ENCODE results near the gene KIAA1210. TPM values are rescaled to one million over a fixed set of nuclear protein-coding genes. Genes with fewer than 3 reads are reported as not detected.

KIAA1210 gene
- total and polyA plus RNA-seq, 4 donors: 0.20 TPM; not detected in 3

DNA sequence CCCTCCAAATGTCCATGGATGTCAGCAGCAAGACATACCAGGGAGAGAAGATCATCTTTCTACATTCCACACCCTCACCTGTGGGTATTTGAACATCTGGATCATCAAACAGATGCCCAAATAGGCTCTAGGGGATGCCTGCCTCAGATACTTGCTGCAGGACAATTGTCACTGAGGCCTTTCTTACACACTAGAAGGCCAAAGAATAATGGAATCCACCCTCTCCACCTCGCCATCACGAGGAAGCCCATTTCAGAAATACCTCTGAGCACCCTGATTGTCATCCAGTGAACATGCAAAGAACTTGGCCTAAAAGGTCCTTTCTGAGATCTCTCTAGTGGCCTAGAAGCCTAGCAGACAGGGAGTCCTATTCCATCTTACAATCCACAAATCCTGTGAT, 6.9 kb upstream of the KIAA1210 start:
- Histone ChIP-seq H3K27ac (ENCODE audit: low read depth in 1 of 2, low read length in 1 of 2) (no peak overlapping the region), H3K36me3 (ENCODE audit: control insufficient read depth in 4 of 4, insufficient read depth in 4 of 4, low read length in 4 of 4) (no peaks in the 10 kb centered on the region), H3K9ac (ENCODE audit: insufficient read depth in 1 of 2, low read length in 2 of 2) (no peak overlapping the region), H3K9me3 (ENCODE audit: control insufficient read depth in 4 of 4, insufficient read depth in 3 of 4, low read length in 3 of 4) (peaks cover 0 to 3% (median 0%) of the 10 kb centered on the region in 4 donors), H3K4me3 (no peak overlapping the region), H3K4me1 (ENCODE audit: control insufficient read depth in 5 of 5, insufficient read depth in 5 of 5, low read length in 5 of 5) (peaks cover 0 to 16% (median 0%) of the 10 kb centered on the region in 5 donors), H3K27me3 (ENCODE audit: control insufficient read depth in 3 of 3, insufficient read depth in 3 of 3, low read length in 2 of 3) (peaks cover 0 to 2% (median 0%) of the 10 kb centered on the region in 3 donors)
- DNase-seq: no peak
- TF ChIP-seq, protein P1, sequence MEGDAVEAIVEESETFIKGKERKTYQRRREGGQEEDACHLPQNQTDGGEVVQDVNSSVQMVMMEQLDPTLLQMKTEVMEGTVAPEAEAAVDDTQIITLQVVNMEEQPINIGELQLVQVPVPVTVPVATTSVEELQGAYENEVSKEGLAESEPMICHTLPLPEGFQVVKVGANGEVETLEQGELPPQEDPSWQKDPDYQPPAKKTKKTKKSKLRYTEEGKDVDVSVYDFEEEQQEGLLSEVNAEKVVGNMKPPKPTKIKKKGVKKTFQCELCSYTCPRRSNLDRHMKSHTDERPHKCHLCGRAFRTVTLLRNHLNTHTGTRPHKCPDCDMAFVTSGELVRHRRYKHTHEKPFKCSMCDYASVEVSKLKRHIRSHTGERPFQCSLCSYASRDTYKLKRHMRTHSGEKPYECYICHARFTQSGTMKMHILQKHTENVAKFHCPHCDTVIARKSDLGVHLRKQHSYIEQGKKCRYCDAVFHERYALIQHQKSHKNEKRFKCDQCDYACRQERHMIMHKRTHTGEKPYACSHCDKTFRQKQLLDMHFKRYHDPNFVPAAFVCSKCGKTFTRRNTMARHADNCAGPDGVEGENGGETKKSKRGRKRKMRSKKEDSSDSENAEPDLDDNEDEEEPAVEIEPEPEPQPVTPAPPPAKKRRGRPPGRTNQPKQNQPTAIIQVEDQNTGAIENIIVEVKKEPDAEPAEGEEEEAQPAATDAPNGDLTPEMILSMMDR (IDR thresholded peaks at IDR 0.05; ENCODE audit: control extremely low read depth, extremely low read depth): no peak
- 43 to 86% methylated on average over 2 of the region's 2 CpGs for WGBS, 2 donors
- ATAC-seq (ENCODE audit: insufficient read depth, low FRiP score): no peak

GRCh38 chrX:119132961-119133360, 5.3 kb upstream of the KIAA1210 start:
- Histone ChIP-seq H3K27me3 (ENCODE audit: control insufficient read depth in 3 of 3, insufficient read depth in 3 of 3, low read length in 2 of 3) (no peaks in the 10 kb centered on the region), H3K9ac (ENCODE audit: insufficient read depth in 1 of 2, low read length in 2 of 2) (no peak overlapping the region), H3K4me1 (ENCODE audit: control insufficient read depth in 5 of 5, insufficient read depth in 5 of 5, low read length in 5 of 5) (peaks cover 0 to 16% (median 0%) of the 10 kb centered on the region in 5 donors), H3K36me3 (ENCODE audit: control insufficient read depth in 4 of 4, insufficient read depth in 4 of 4, low read length in 4 of 4) (no peaks in the 10 kb centered on the region), H3K9me3 (ENCODE audit: control insufficient read depth in 4 of 4, insufficient read depth in 3 of 4, low read length in 3 of 4) (peaks cover 0 to 4% (median 0%) of the 10 kb centered on the region in 4 donors), H3K4me3 (no peak overlapping the region), H3K27ac (ENCODE audit: low read depth in 1 of 2, low read length in 1 of 2) (no peak overlapping the region)
- WGBS, 2 donors: 61 to 65% methylated on average over 5 of the region's 5 CpGs
- TF ChIP-seq, protein P1 (IDR thresholded peaks at IDR 0.05; ENCODE audit: control extremely low read depth, extremely low read depth): no peak
- DNase-seq (no peak), ATAC-seq (ENCODE audit: insufficient read depth, low FRiP score) (no peak)

- 58 to 85% methylated on average over 2 of the region's 2 CpGs for WGBS, 2 donors
- Histone ChIP-seq H3K4me3 (no peak overlapping the region), H3K9me3 (ENCODE audit: control insufficient read depth in 4 of 4, insufficient read depth in 3 of 4, low read length in 3 of 4) (peaks cover 0 to 4% (median 0%) of the 10 kb centered on the region in 4 donors), H3K27ac (ENCODE audit: low read depth in 1 of 2, low read length in 1 of 2) (no peak overlapping the region), H3K4me1 (ENCODE audit: control insufficient read depth in 5 of 5, insufficient read depth in 5 of 5, low read length in 5 of 5) (peaks cover 0 to 16% (median 0%) of the 10 kb centered on the region in 5 donors), H3K27me3 (ENCODE audit: control insufficient read depth in 3 of 3, insufficient read depth in 3 of 3, low read length in 2 of 3) (no peaks in the 10 kb centered on the region), H3K36me3 (ENCODE audit: control insufficient read depth in 4 of 4, insufficient read depth in 4 of 4, low read length in 4 of 4) (no peaks in the 10 kb centered on the region), H3K9ac (ENCODE audit: insufficient read depth in 1 of 2, low read length in 2 of 2) (no peak overlapping the region)
- ATAC-seq (ENCODE audit: insufficient read depth, low FRiP score): no peak
- peak in 2 of 3 donors; percentile 63 to 80 for DNase-seq
- TF ChIP-seq, protein P1 (IDR thresholded peaks at IDR 0.05; ENCODE audit: control extremely low read depth, extremely low read depth): no peak
Measured at GRCh38 chrX:119132316-119132715, 4.7 kb upstream of the KIAA1210 start.

GRCh38 chrX:119130911-119131310, 3.3 kb upstream of the KIAA1210 start:
- Histone ChIP-seq H3K36me3 (ENCODE audit: control insufficient read depth in 4 of 4, insufficient read depth in 4 of 4, low read length in 4 of 4) (no peaks in the 10 kb centered on the region), H3K9ac (ENCODE audit: insufficient read depth in 1 of 2, low read length in 2 of 2) (no peak overlapping the region), H3K9me3 (ENCODE audit: control insufficient read depth in 4 of 4, insufficient read depth in 3 of 4, low read length in 3 of 4) (peaks cover 0 to 4% (median 0%) of the 10 kb centered on the region in 4 donors), H3K4me1 (ENCODE audit: control insufficient read depth in 5 of 5, insufficient read depth in 5 of 5, low read length in 5 of 5) (peaks cover 0 to 16% (median 0%) of the 10 kb centered on the region in 5 donors), H3K27ac (ENCODE audit: low read depth in 1 of 2, low read length in 1 of 2) (no peak overlapping the region), H3K27me3 (ENCODE audit: control insufficient read depth in 3 of 3, insufficient read depth in 3 of 3, low read length in 2 of 3) (no peaks in the 10 kb centered on the region), H3K4me3 (no peak overlapping the region)
- 87 to 94% methylated on average over 2 of the region's 2 CpGs for WGBS, 2 donors
- TF ChIP-seq, protein P1 (IDR thresholded peaks at IDR 0.05; ENCODE audit: control extremely low read depth, extremely low read depth): no peak
- ATAC-seq (ENCODE audit: insufficient read depth, low FRiP score): no peak
- peak in 2 of 3 donors; percentile 66 to 69 for DNase-seq

All from lung (tissue), 12 donors.